ENCODE measurements around the gene PARS2.
A peak's percentile ranks its signal among the peaks of the same experiment; 100 is the strongest.

Gene PARS2

DNA sequence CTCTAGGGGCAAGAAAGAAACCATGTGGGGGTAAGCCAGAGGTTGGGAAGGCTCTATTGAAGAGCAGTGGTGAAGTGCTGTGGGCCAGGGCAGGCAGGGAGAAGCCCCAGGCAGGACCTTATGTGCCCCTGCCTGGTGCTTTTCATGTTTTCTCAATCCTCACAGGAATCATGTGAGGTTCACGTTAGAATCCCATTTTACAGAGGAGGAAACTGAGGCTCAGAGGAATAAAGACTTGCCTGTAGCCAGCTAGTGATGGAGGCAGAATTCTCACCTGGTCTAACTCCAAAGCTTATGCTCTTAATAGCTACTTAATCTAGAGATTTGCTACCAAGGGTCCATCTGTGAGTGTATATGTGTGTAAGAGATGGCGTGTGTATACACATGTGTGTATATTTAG, 32.6 kb upstream of the PARS2 start:
- TF ChIP-seq EP300 (IDR thresholded peaks at IDR 0.05; ENCODE audit: borderline replicate concordance): no peak
- TF ChIP-seq YY1 (IDR thresholded peaks at IDR 0.05; ENCODE audit: low read depth): no peak
- no peak for TF ChIP-seq RAD21 (IDR thresholded peaks at IDR 0.05; ENCODE audit: low read depth)
- TF ChIP-seq FOXM1 (IDR thresholded peaks at IDR 0.05; ENCODE audit: borderline replicate concordance, low read depth): no peak
- no peak for TF ChIP-seq TAF1 (IDR thresholded peaks at IDR 0.05; ENCODE audit: low read depth)
- no peak for TF ChIP-seq USF1 (IDR thresholded peaks at IDR 0.05)
- TF ChIP-seq TCF12 (IDR thresholded peaks at IDR 0.05; ENCODE audit: low read depth): no peak
- TF ChIP-seq EGR1 (IDR thresholded peaks at IDR 0.05): no peak
- no peak for TF ChIP-seq NFIC (IDR thresholded peaks at IDR 0.05)

GRCh38 chr1:54795841-54796468, 31.6 kb upstream of the PARS2 start:
- TF ChIP-seq USF1 (IDR thresholded peaks at IDR 0.05) (no peak), TEAD4 (IDR thresholded peaks at IDR 0.05) (0 out of 2 replicates have a peak, but pooled peaks have one; percentile 25)

DNA sequence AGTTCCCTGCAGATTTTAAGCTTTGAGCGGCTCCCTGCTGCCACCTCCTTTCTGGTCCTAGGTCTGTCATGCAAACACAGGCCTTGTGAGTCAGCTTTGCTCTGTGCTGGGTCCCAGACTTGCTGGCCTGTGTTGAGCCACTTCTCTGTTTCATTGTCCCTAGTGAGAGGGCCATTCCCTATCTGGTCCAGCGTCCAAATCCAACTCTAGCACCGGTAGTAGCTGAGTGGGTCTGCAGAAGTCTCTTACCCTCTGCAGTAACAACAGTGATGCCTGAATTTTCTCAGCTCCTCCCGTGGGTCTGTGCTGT, 31.0 kb upstream of the PARS2 start:
- TF ChIP-seq, protein P1, sequence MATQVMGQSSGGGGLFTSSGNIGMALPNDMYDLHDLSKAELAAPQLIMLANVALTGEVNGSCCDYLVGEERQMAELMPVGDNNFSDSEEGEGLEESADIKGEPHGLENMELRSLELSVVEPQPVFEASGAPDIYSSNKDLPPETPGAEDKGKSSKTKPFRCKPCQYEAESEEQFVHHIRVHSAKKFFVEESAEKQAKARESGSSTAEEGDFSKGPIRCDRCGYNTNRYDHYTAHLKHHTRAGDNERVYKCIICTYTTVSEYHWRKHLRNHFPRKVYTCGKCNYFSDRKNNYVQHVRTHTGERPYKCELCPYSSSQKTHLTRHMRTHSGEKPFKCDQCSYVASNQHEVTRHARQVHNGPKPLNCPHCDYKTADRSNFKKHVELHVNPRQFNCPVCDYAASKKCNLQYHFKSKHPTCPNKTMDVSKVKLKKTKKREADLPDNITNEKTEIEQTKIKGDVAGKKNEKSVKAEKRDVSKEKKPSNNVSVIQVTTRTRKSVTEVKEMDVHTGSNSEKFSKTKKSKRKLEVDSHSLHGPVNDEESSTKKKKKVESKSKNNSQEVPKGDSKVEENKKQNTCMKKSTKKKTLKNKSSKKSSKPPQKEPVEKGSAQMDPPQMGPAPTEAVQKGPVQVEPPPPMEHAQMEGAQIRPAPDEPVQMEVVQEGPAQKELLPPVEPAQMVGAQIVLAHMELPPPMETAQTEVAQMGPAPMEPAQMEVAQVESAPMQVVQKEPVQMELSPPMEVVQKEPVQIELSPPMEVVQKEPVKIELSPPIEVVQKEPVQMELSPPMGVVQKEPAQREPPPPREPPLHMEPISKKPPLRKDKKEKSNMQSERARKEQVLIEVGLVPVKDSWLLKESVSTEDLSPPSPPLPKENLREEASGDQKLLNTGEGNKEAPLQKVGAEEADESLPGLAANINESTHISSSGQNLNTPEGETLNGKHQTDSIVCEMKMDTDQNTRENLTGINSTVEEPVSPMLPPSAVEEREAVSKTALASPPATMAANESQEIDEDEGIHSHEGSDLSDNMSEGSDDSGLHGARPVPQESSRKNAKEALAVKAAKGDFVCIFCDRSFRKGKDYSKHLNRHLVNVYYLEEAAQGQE (IDR thresholded peaks at IDR 0.05; ENCODE audit: low read depth): no peak; the same call in 1 of the 2 replicates
- TF ChIP-seq YY1 (IDR thresholded peaks at IDR 0.05; ENCODE audit: low read depth) (no peak), TCF12 (IDR thresholded peaks at IDR 0.05; ENCODE audit: low read depth) (no peak), USF1 (IDR thresholded peaks at IDR 0.05) (no peak), RAD21 (IDR thresholded peaks at IDR 0.05; ENCODE audit: low read depth) (no peak), TAF1 (IDR thresholded peaks at IDR 0.05; ENCODE audit: low read depth) (no peak), CEBPB (IDR thresholded peaks at IDR 0.05) (no peak), FOXM1 (IDR thresholded peaks at IDR 0.05; ENCODE audit: borderline replicate concordance, low read depth) (no peak), EP300 (IDR thresholded peaks at IDR 0.05; ENCODE audit: borderline replicate concordance) (no peak)

GRCh38 chr1:54794451-54795355, 30.4 kb upstream of the PARS2 start:
- TF ChIP-seq, protein P1 (IDR thresholded peaks at IDR 0.05; ENCODE audit: low read depth): peak; percentile 40; the same call in 1 of the 2 replicates
- TF ChIP-seq YY1 (IDR thresholded peaks at IDR 0.05; ENCODE audit: low read depth) (no peak), FOXM1 (IDR thresholded peaks at IDR 0.05; ENCODE audit: borderline replicate concordance, low read depth) (no peak), EGR1 (IDR thresholded peaks at IDR 0.05) (no peak)

GRCh38 chr1:54792686-54793282, 28.5 kb upstream of the PARS2 start:
- no peak for TF ChIP-seq TAF1 (IDR thresholded peaks at IDR 0.05; ENCODE audit: low read depth)
- TF ChIP-seq RAD21 (IDR thresholded peaks at IDR 0.05; ENCODE audit: low read depth): no peak
- no peak for TF ChIP-seq CREB1 (IDR thresholded peaks at IDR 0.05; ENCODE audit: low read depth)
- TF ChIP-seq, protein P2, sequence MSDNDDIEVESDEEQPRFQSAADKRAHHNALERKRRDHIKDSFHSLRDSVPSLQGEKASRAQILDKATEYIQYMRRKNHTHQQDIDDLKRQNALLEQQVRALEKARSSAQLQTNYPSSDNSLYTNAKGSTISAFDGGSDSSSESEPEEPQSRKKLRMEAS (IDR thresholded peaks at IDR 0.05): no peak
- TF ChIP-seq EGR1 (IDR thresholded peaks at IDR 0.05): no peak
- no peak for TF ChIP-seq ZBTB7A (IDR thresholded peaks at IDR 0.05; ENCODE audit: low read depth)
- TF ChIP-seq TCF12 (IDR thresholded peaks at IDR 0.05; ENCODE audit: low read depth): no peak
- no peak for TF ChIP-seq TEAD4 (IDR thresholded peaks at IDR 0.05)
- no peak for TF ChIP-seq NFIC (IDR thresholded peaks at IDR 0.05)
- no peak for TF ChIP-seq CEBPB (IDR thresholded peaks at IDR 0.05)
- no peak for TF ChIP-seq USF1 (IDR thresholded peaks at IDR 0.05)
- TF ChIP-seq, protein P1 (IDR thresholded peaks at IDR 0.05; ENCODE audit: low read depth): no peak
- TF ChIP-seq EP300 (IDR thresholded peaks at IDR 0.05; ENCODE audit: borderline replicate concordance): no peak
- TF ChIP-seq FOXM1 (IDR thresholded peaks at IDR 0.05; ENCODE audit: borderline replicate concordance, low read depth): no peak
- no peak for TF ChIP-seq YY1 (IDR thresholded peaks at IDR 0.05; ENCODE audit: low read depth)
